Measurements from ENCODE around the gene ADD2. TPM values are rescaled to one million over a fixed set of nuclear protein-coding genes. Genes with fewer than 3 reads are reported as not detected.

Gene ADD2
- total RNA-seq, 4 donors from 2014 or later: 3.2 to 4.8 (median 4.3) TPM

- no peak for ATAC-seq (ENCODE audit: low FRiP score)
These were observed 3.4 kb upstream of the ADD2 start for GRCh38 chr2:70771446-70771845.

GRCh38 chr2:70769450-70769849 is 1.4 kb upstream of the ADD2 start:
- ATAC-seq (ENCODE audit: low FRiP score) (no peak), DNase-seq (ENCODE audit: low spot score) (no peak)
- TF ChIP-seq, protein P1, sequence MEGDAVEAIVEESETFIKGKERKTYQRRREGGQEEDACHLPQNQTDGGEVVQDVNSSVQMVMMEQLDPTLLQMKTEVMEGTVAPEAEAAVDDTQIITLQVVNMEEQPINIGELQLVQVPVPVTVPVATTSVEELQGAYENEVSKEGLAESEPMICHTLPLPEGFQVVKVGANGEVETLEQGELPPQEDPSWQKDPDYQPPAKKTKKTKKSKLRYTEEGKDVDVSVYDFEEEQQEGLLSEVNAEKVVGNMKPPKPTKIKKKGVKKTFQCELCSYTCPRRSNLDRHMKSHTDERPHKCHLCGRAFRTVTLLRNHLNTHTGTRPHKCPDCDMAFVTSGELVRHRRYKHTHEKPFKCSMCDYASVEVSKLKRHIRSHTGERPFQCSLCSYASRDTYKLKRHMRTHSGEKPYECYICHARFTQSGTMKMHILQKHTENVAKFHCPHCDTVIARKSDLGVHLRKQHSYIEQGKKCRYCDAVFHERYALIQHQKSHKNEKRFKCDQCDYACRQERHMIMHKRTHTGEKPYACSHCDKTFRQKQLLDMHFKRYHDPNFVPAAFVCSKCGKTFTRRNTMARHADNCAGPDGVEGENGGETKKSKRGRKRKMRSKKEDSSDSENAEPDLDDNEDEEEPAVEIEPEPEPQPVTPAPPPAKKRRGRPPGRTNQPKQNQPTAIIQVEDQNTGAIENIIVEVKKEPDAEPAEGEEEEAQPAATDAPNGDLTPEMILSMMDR (IDR thresholded peaks at IDR 0.05): no peak

More at GRCh38 chr2:70771446-70771845, 3.4 kb upstream of the ADD2 start:
- TF ChIP-seq, protein P1 (IDR thresholded peaks at IDR 0.05): no peak
- no peak for DNase-seq (ENCODE audit: low spot score)

- ATAC-seq (ENCODE audit: low FRiP score) (no peak), DNase-seq (ENCODE audit: low spot score) (no peak)
- TF ChIP-seq, protein P1 (IDR thresholded peaks at IDR 0.05): no peak
These were observed 638 bp upstream of the ADD2 start for GRCh38 chr2:70768590-70769085.

DNA sequence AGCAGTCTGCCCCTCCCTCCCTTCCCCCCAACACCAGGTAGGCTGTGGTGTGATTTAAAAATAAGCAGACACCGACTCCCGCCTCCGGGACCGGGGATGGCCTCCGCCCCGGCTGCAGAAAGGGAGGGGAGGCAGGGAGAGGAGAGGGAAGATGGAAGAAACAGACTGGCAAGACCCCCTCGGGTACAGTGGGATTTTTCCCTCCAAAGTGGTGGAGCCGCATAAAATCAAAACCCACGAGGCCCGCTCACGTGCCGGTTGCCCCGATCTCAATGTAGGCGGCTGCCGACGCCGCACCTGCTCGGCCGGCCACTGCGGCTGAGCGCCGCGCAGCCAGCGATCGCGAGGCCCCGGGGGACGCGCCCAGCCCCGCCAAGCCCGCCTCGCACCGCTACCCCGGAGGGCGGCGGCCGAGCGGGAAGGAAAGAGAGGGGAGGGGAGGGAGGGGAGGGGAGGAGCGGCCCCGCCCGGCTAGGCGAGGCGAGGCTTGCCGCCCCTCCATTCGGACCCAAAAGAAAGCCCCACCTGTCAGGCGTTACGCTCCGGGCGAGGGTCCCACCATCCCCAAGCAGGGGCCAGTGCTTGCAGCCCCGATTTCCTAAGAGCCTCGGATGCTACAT is 811 bp downstream of the ADD2 start:
- ATAC-seq (ENCODE audit: low FRiP score) (peak; percentile 20), DNase-seq (ENCODE audit: low spot score) (no peak)
- TF ChIP-seq, protein P1 (IDR thresholded peaks at IDR 0.05): no peak

DNA sequence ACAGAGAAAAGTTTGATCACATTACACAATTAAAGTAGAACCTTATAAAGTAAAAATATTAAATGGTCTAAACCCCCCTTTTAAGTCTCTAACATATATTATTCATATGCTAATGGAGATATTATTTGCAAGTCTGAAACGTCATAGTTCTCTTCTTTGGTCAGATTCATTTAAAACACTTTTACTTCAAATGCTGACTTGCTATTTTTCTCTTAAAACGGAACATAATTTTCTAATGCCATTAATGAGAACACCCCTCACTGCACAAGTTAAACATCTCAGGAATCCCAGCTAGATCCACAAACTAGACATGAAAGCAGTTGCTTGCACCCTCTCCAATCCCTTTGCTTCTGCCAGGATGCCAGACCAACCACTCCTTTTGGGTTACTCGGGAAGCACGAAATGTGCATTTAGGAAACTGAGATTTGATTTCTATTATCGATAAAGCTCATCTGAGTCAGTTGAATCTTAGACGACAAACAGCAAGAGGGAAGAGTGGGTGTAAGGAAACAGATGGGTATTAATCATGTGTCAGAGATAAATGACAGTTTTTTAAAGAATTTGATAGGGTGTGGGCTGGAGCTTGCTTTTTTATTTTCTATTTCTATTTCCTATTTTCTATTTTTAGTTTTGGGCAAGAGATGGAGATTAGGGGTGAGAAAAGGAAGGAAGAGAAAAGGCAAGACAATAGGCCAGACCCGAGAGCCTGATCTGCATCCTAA is 1.5 kb downstream of the ADD2 start:
- DNase-seq (ENCODE audit: low spot score) (no peak), ATAC-seq (ENCODE audit: low FRiP score) (no peak)
- TF ChIP-seq, protein P1 (IDR thresholded peaks at IDR 0.05): no peak

GRCh38 chr2:70765507-70765906 is 2.5 kb downstream of the ADD2 start:
- DNase-seq (ENCODE audit: low spot score): no peak
- TF ChIP-seq, protein P1 (IDR thresholded peaks at IDR 0.05): no peak
- ATAC-seq (ENCODE audit: low FRiP score): no peak

GRCh38 chr2:70759446-70759845 is 8.6 kb downstream of the ADD2 start:
- TF ChIP-seq, protein P1 (IDR thresholded peaks at IDR 0.05): no peak
- ATAC-seq (ENCODE audit: low FRiP score) (no peak), DNase-seq (ENCODE audit: low spot score) (no peak)

Data from omental fat pad (tissue), 4 donors.